ENCODE data around the gene DOCK3. TPM values are rescaled to one million over a fixed set of nuclear protein-coding genes. Genes with fewer than 3 reads are reported as not detected.

Gene DOCK3
- total and polyA plus RNA-seq, 10 of the 15 experiments (the other 5 are each of a cell fraction or from before 2014, with no cell fraction given): 0.02 to 0.52 (median 0.04) TPM; not detected in 5

- Histone ChIP-seq H3K9ac (ENCODE audit: control insufficient read depth, insufficient read depth, low read length) (no peak overlapping the region), H3K79me2 (ENCODE audit: control insufficient read depth, insufficient read depth, low read length) (no peaks in the 10 kb centered on the region), H3K9me3 (replicated peaks; ENCODE audit: control insufficient read depth, insufficient read depth, low read length) (no peaks in the 10 kb centered on the region), H3K27ac (ENCODE audit: control insufficient read depth, insufficient read depth) (no peak overlapping the region), H3K4me1 (ENCODE audit: control insufficient read depth, insufficient read depth, low read length) (no peaks in the 10 kb centered on the region), H3K36me3 (ENCODE audit: control insufficient read depth in 2 of 2, insufficient read depth in 2 of 2, low read length in 1 of 2) (no peaks in the 10 kb centered on the region), H3K27me3 (replicated peaks in 1 of 2; ENCODE audit: control insufficient read depth in 2 of 2, insufficient read depth in 2 of 2, low read length in 1 of 2) (no peaks in the 10 kb centered on the region), H3K4me2 (ENCODE audit: control insufficient read depth, insufficient read depth) (no peak overlapping the region), H4K20me1 (ENCODE audit: control insufficient read depth, insufficient read depth) (no peaks in the 10 kb centered on the region), H2AFZ (ENCODE audit: control insufficient read depth, low read depth, low read length) (no peak overlapping the region), H3K4me3 (no peak overlapping the region)
- in situ Hi-C loops (cut with MboI): no loop called here
- FAIRE-seq: no peak
- no peak for TF ChIP-seq RELA (IDR thresholded peaks at IDR 0.05; ENCODE audit: borderline replicate concordance, partially characterized antibody)
- no peak for TF ChIP-seq NRF1 (conservative IDR thresholded peaks at IDR 0.05; ENCODE audit: low read depth, low read length)
- TF ChIP-seq ASH2L (IDR thresholded peaks at IDR 0.05; ENCODE audit: borderline replicate concordance, low read depth): no peak
- CTCF ChIA-PET: no interaction called here
- RAD21 ChIA-PET (ENCODE audit: unreplicated experiment): no interaction called here
- no peak for DNase-seq (ENCODE audit: low read depth, low spot score)
- intact Hi-C loops (cut with micrococcal nuclease; ENCODE audit: unreplicated experiment): no loop called here
- ATAC-seq: no peak
- POLR2A ChIA-PET: no interaction called here
- WGBS (ENCODE audit: insufficient coverage, insufficient replicate concordance, low lambda C conversion rate, missing lambda C conversion rate): 70% methylated on average over 5 of the region's 5 CpGs
- no TSS peak for BruUV-seq (replicated peaks)
- SMC1A ChIA-PET (ENCODE audit: uncharacterized antibody, unreplicated experiment): no interaction called here
Measured at GRCh38 chr3:50848308-50848707, 173.6 kb downstream of the DOCK3 start.

- Histone ChIP-seq H3K27ac (ENCODE audit: control insufficient read depth, insufficient read depth) (no peak overlapping the region), H3K9me3 (replicated peaks; ENCODE audit: control insufficient read depth, insufficient read depth, low read length) (no peaks in the 10 kb centered on the region), H3K4me2 (ENCODE audit: control insufficient read depth, insufficient read depth) (no peak overlapping the region), H3K79me2 (ENCODE audit: control insufficient read depth, insufficient read depth, low read length) (no peaks in the 10 kb centered on the region), H3K36me3 (ENCODE audit: control insufficient read depth in 2 of 2, insufficient read depth in 2 of 2, low read length in 1 of 2) (no peaks in the 10 kb centered on the region), H3K4me1 (ENCODE audit: control insufficient read depth, insufficient read depth, low read length) (no peaks in the 10 kb centered on the region), H2AFZ (ENCODE audit: control insufficient read depth, low read depth, low read length) (no peak overlapping the region), H3K4me3 (no peak overlapping the region), H4K20me1 (ENCODE audit: control insufficient read depth, insufficient read depth) (no peaks in the 10 kb centered on the region), H3K9ac (ENCODE audit: control insufficient read depth, insufficient read depth, low read length) (no peak overlapping the region), H3K27me3 (replicated peaks in 1 of 2; ENCODE audit: control insufficient read depth in 2 of 2, insufficient read depth in 2 of 2, low read length in 1 of 2) (no peaks in the 10 kb centered on the region)
- DNase-seq (ENCODE audit: low read depth, low spot score): no peak
- intact Hi-C loops (cut with micrococcal nuclease; ENCODE audit: unreplicated experiment) (no loop called here), in situ Hi-C loops (cut with MboI) (no loop called here)
- ChIA-PET RAD21 (ENCODE audit: unreplicated experiment) (no interaction called here), SMC1A (ENCODE audit: uncharacterized antibody, unreplicated experiment) (no interaction called here), CTCF (no interaction called here), POLR2A (no interaction called here)
- no peak for ATAC-seq
- WGBS (ENCODE audit: insufficient coverage, insufficient replicate concordance, low lambda C conversion rate, missing lambda C conversion rate): 32% methylated on average over 3 of the region's 3 CpGs
- no TSS peak for BruUV-seq (replicated peaks)
- FAIRE-seq: no peak
- TF ChIP-seq SREBF2 (IDR thresholded peaks at IDR 0.05; ENCODE audit: low read length) (no peak), RAD51 (IDR thresholded peaks at IDR 0.05) (no peak), E4F1 (IDR thresholded peaks at IDR 0.05; ENCODE audit: borderline replicate concordance, partially characterized antibody) (no peak), MEF2A (IDR thresholded peaks at IDR 0.05; ENCODE audit: insufficient read depth, low read depth, low read length) (no peak), PKNOX1 (IDR thresholded peaks at IDR 0.05) (no peak), ZNF207 (IDR thresholded peaks at IDR 0.05; ENCODE audit: borderline replicate concordance) (no peak), NRF1 (conservative IDR thresholded peaks at IDR 0.05; ENCODE audit: low read depth, low read length) (no peak), TCF7 (IDR thresholded peaks at IDR 0.05; ENCODE audit: borderline replicate concordance) (no peak), IKZF2 (IDR thresholded peaks at IDR 0.05) (no peak), POU2F2 (IDR thresholded peaks at IDR 0.05; ENCODE audit: borderline replicate concordance, low read depth, low read length) (no peak), ZBED1 (IDR thresholded peaks at IDR 0.05; ENCODE audit: borderline replicate concordance) (no peak), MYB (IDR thresholded peaks at IDR 0.05; ENCODE audit: borderline replicate concordance, low read depth, low read length) (no peak), NR2C1 (IDR thresholded peaks at IDR 0.05) (no peak)
Measured at GRCh38 chr3:50850639-50851511, 176.1 kb downstream of the DOCK3 start.
